Fibroblast of the aortic adventitia (primary cell): ENCODE measurements around the gene KSR1. TPM values are rescaled to one million over a fixed set of nuclear protein-coding genes. Genes with fewer than 3 reads are reported as not detected.

Source experiments
- DNase-seq: peaks from one replicate; pipeline ENCODE4 v3.0.0-alpha.2; 2010; ENCODE audit warnings: low read depth
- H3K4me3 ChIP-seq: 2 replicates; pipeline ENCODE4 v1.5.1; 2011; ENCODE audit warnings: low read depth, mild to moderate bottlenecking, control low read depth, low read length, moderate library complexity
- total RNA-seq: library from RNA; depleted of rRNA; stranded (reverse); fragments of >200 nt; gene quantifications from 2 replicates; pipeline ENCODE4 v1.2.3, GENCODE V29; 2012; ENCODE audit warnings: low replicate concordance
- TF ChIP-seq, protein P1 (sequence below): IDR thresholded peaks from 2 replicates; pipeline ENCODE4 v1.5.1; 2011; ENCODE audit warnings: mild to moderate bottlenecking, low read length, control low read depth, inconsistent platforms; ENCODE audit not compliant: insufficient read depth

Gene KSR1
- total RNA-seq, 1 donor: 19.4 TPM

- DNase-seq: peak; percentile 97
- TF ChIP-seq, protein P1, sequence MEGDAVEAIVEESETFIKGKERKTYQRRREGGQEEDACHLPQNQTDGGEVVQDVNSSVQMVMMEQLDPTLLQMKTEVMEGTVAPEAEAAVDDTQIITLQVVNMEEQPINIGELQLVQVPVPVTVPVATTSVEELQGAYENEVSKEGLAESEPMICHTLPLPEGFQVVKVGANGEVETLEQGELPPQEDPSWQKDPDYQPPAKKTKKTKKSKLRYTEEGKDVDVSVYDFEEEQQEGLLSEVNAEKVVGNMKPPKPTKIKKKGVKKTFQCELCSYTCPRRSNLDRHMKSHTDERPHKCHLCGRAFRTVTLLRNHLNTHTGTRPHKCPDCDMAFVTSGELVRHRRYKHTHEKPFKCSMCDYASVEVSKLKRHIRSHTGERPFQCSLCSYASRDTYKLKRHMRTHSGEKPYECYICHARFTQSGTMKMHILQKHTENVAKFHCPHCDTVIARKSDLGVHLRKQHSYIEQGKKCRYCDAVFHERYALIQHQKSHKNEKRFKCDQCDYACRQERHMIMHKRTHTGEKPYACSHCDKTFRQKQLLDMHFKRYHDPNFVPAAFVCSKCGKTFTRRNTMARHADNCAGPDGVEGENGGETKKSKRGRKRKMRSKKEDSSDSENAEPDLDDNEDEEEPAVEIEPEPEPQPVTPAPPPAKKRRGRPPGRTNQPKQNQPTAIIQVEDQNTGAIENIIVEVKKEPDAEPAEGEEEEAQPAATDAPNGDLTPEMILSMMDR: peak; percentile 55
- H3K4me3 ChIP-seq: peak overlapping the region; percentile 46
Measured at GRCh38 chr17:27559506-27560481, 103.5 kb downstream of the KSR1 start.

GRCh38 chr17:27560668-27561067, 104.4 kb downstream of the KSR1 start:
- DNase-seq: peak; percentile 43
- TF ChIP-seq, protein P1: no peak

GRCh38 chr17:27562777-27563455, 106.7 kb downstream of the KSR1 start:
- DNase-seq: no peak
- TF ChIP-seq, protein P1: no peak
- H3K4me3 ChIP-seq: no peak overlapping the region

More at GRCh38 chr17:27560668-27561067, 104.4 kb downstream of the KSR1 start:
- H3K4me3 ChIP-seq: peak overlapping the region; percentile 46

DNA sequence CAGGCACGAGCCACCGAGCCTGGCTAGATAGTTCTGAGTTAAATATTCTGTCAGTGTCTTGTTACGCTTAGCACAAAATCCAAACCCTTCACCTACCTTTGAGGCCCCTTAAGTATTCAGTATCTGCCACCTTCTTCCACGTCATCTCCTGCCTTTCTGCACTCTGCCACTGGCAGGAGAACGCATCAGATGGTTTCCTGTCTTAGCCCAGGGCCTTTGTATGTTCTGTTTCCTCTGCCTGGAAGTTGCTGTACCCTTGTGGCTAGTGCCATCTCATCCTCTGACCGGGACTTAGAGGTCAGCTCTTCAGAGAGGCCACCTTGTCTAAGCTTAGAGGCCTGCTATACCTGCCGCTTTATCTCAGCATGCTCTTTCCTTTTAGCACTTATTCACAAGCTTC, 107.3 kb downstream of the KSR1 start:
- no peak overlapping the region for H3K4me3 ChIP-seq
- DNase-seq: no peak
- TF ChIP-seq, protein P1: no peak

DNA sequence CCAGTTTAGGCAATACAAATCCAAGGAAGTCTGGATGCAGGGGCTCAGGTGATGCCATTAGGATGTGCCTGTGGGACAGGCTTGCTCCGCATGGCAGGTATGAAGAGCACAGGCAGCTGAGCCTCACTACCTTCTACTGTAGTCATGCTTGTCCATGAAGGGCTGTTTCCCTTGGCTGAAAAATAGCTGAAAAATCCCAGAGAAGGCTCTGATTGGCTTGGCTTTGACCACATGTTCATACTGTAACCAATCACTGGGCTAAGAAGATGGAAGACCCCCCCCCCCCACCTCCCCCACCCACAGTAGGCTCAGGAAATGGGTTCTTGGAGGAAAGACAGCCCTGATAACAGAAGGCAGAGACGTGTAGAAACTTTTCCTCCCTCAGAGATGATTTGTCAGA, 108.2 kb downstream of the KSR1 start:
- DNase-seq: no peak
- no peak overlapping the region for H3K4me3 ChIP-seq
- TF ChIP-seq, protein P1: no peak

- H3K4me3 ChIP-seq: no peak overlapping the region
- TF ChIP-seq, protein P1: no peak
- DNase-seq: no peak
Measured at GRCh38 chr17:27565874-27566670, 109.8 kb downstream of the KSR1 start.
